ENCODE measurements around the gene FAAH.

FAAH gene

DNA sequence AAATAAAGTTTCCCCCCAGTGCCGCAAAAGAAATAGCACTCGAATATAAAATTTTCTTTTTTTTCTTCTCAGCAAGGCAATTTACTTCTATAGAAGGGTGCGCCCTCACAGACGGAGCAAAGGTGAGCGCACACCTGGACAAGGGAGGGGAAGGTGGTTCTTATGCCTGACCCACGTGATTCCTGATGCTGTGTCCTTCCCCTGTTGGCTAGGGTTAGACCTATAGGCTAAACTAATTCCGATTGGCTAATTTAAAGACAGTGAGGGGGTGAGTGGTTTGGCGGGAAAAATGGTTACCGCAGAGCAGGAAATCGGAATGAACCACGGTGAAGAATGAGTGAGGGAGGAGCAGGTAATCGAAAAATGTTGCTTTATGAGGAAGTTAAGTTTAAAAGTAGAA, 607 bp upstream of the FAAH start:
- DNase-seq (ENCODE audit: low spot score), result no peak
- no peak for TF ChIP-seq CTCF (IDR thresholded peaks at IDR 0.05; ENCODE audit: extremely low read depth, missing control alignments)

- no peak for DNase-seq (ENCODE audit: low spot score)
- TF ChIP-seq CTCF (IDR thresholded peaks at IDR 0.05; ENCODE audit: extremely low read depth, missing control alignments), result no peak
These were observed 852 bp downstream of the FAAH start for GRCh38 chr1:46394872-46395465.

- DNase-seq (ENCODE audit: low spot score), result no peak
- TF ChIP-seq CTCF (IDR thresholded peaks at IDR 0.05; ENCODE audit: extremely low read depth, missing control alignments), result no peak
These were observed 2.6 kb downstream of the FAAH start for GRCh38 chr1:46396441-46397398.

DNA sequence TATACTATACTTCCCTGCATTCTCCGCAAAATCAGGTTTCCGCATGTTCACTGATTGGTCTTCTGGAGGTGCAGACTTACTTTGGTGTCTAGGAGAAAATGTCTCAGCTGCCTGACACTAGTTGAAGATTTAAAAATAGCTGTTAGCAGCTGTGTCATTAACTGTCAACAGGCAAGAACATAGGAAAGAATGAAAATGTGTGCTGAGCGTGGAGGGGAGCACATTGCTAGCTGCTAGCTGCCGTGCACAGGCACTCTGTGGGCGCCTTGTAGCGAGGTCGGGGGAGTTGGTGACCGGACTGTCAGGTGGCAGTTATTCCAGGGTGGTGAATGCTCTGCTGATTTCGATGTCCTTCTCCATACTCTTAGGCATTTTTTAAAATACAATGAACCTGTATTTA, 5.2 kb downstream of the FAAH start:
- no peak for DNase-seq (ENCODE audit: low spot score)
- no peak for TF ChIP-seq CTCF (IDR thresholded peaks at IDR 0.05; ENCODE audit: extremely low read depth, missing control alignments)

DNA sequence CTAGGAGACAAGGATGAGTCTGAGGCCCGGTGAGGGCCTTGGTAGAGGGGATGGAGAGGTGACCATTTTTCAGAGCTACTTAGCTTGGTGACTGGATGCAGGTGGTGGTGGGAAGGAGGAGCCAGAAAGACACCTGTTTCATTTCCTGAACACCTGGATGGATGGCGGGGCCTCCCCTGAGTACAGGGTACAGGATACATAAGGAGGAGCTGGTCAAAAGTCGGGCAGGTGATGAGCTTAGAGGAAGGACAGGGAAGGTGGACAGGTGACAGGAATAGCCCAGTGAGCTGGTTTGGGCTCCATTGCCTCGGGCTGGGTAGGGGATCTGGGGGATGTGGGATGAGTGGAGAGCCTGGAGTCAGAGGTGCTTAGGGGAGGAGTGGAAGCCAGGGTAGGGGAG, 6.3 kb downstream of the FAAH start:
- TF ChIP-seq CTCF (IDR thresholded peaks at IDR 0.05; ENCODE audit: extremely low read depth, missing control alignments), result no peak
- no peak for DNase-seq (ENCODE audit: low spot score)

DNA sequence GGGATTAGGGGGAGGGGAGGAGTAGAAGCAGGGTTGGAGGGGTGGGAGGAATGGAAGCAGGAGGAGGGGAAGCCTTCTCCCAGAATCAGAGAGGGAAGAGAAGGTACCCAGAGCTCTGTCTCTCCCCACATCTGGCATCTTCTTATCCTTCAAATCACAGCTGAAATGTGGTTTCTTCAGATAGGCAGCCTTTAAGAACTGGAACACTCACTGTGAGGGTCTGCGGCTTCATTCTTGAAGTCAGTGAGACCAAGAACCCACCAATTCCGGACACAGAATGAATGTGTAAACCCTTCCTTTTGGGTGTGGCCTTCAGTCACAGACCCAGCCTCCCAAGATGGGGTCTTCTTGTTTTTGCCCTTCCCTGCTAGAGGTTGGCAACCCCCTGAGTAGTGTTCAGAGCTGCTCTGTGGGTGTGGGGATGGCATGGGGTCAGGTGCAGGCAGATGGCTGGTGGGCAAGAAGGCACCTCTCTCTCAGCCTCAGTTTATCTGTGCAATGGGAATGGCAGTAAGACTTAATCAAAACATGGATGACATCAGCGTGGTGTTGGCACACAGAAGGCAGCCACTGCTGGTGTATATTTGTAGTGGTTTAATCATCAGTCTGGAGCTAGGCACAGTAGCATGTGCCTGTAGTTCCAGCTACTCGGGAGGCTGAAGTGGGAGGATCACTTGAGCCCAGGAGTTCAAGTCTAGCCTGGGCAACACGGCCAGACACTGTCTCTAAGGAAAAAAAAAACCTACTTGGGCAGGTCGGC, 7.2 kb downstream of the FAAH start:
- TF ChIP-seq CTCF (IDR thresholded peaks at IDR 0.05; ENCODE audit: extremely low read depth, missing control alignments), result no peak
- no peak for DNase-seq (ENCODE audit: low spot score)
